Right ventricle myocardium inferior (tissue), 1 donor: Measurements from ENCODE around the gene ST3GAL2. TPM values are rescaled to one million over a fixed set of nuclear protein-coding genes. Genes with fewer than 3 reads are reported as not detected.

Experiments
- ATAC-seq: fragments of 200-7000 bp; cut with Tn5 transposase; one replicate; pipeline ENCODE4 v1.9.1; 2020; ENCODE audit warnings: mild to moderate bottlenecking, moderate library complexity
- DNase-seq: peaks from one replicate; pipeline ENCODE4 v3.0.0; 2021; ENCODE audit errors: missing footprints
- intact Hi-C: fragments of 100-400 bp; cut with DNase I; formaldehyde crosslinking; loops from one replicate; pipeline ENCODE4 v1.11.0; 2022
- long read RNA-seq: library from polyadenylated mRNA; unstranded; transcript quantifications from one replicate; pipeline ENCODE4 v2.0.0, GENCODE V29; 2021
- total RNA-seq: library from RNA; stranded (reverse); fragmentation: NEBNext Ultra II Directional; extraction: Animal tissue kit (Norgen Biotek cat#: 25700); gene quantifications from one replicate; pipeline ENCODE4 v1.2.1, GENCODE V29; 2021
- donor health status: DM: no; HTN: yes; CAD: no; lungs with severe emphysema.

Gene ST3GAL2
- 25.6 TPM for total RNA-seq
- long read RNA-seq, full-length matches to known transcripts, result 13 of 25 reads
- long read RNA-seq, partial matches to known transcripts, result 2 of 25 reads
- long read RNA-seq, other reads (novel, unspliced or antisense), result 10 of 25 reads

- intact Hi-C loops, result loop anchor here (1.0 to 2.0 kb wide), 2 partner anchors 16 to 58 kb away; partner anchors contain the start of gene FCSK
- ATAC-seq, result peak; percentile 98
- DNase-seq, result peak; percentile 98
Observed at GRCh38 chr16:70438969-70439862, at the start of gene ST3GAL2. Gene ST3GAL2 (minus strand): TSS chr16:70439100. CDS start chr16:70398530, 40,570 bp downstream.

- no peak for ATAC-seq
- intact Hi-C loops, result no loop called here
Observed at GRCh38 chr16:70484867-70485266, 46.0 kb upstream of the ST3GAL2 start.

GRCh38 chr16:70483426-70483825, 44.5 kb upstream of the ST3GAL2 start:
- ATAC-seq, result no peak
- intact Hi-C loops, result no loop called here
- DNase-seq, result no peak

More at GRCh38 chr16:70484867-70485266, 46.0 kb upstream of the ST3GAL2 start:
- DNase-seq, result no peak

- no peak for ATAC-seq
- intact Hi-C loops, result no loop called here
- no peak for DNase-seq
Observed at GRCh38 chr16:70482624-70483023, 43.7 kb upstream of the ST3GAL2 start.

GRCh38 chr16:70481929-70482536, 43.1 kb upstream of the ST3GAL2 start:
- intact Hi-C loops, result no loop called here
- no peak for ATAC-seq
- DNase-seq, result no peak

- ATAC-seq, result peak; percentile 7
- no peak for DNase-seq
- intact Hi-C loops, result no loop called here
Observed at GRCh38 chr16:70480127-70481105, 41.5 kb upstream of the ST3GAL2 start.

GRCh38 chr16:70478912-70479341, 40.0 kb upstream of the ST3GAL2 start:
- intact Hi-C loops, result no loop called here
- DNase-seq, result no peak
- ATAC-seq, result peak; percentile 30

GRCh38 chr16:70478169-70478568, 39.3 kb upstream of the ST3GAL2 start:
- intact Hi-C loops, result no loop called here
- no peak for DNase-seq

GRCh38 chr16:70476272-70477020, 37.5 kb upstream of the ST3GAL2 start:
- ATAC-seq, result no peak
- DNase-seq, result no peak
- intact Hi-C loops, result no loop called here

More at GRCh38 chr16:70478169-70478568, 39.3 kb upstream of the ST3GAL2 start:
- no peak for ATAC-seq

- DNase-seq, result no peak
- no peak for ATAC-seq
- intact Hi-C loops, result no loop called here
Observed at GRCh38 chr16:70475054-70475871, 36.4 kb upstream of the ST3GAL2 start.

- intact Hi-C loops, result no loop called here
- ATAC-seq (no peak), DNase-seq (no peak)
Observed at GRCh38 chr16:70474320-70475053, 35.6 kb upstream of the ST3GAL2 start.

GRCh38 chr16:70473446-70474319, 34.8 kb upstream of the ST3GAL2 start:
- intact Hi-C loops, result no loop called here
- ATAC-seq (no peak), DNase-seq (no peak)

- ATAC-seq, result no peak
- no peak for DNase-seq
- intact Hi-C loops, result no loop called here
Observed at GRCh38 chr16:70472786-70473433, 34.0 kb upstream of the ST3GAL2 start.

GRCh38 chr16:70470927-70471341, 32.0 kb upstream of the ST3GAL2 start:
- intact Hi-C loops, result loop anchor here (2.0 kb wide), 1 partner anchor 76 kb away; no protein-coding TSS in a partner anchor
- ATAC-seq, result peak; percentile 53
- no peak for DNase-seq
